ENCODE measurements around the gene BCL7A.

Gene BCL7A

GRCh38 chr12:122079532-122080081 lies 57.9 kb downstream of the BCL7A start:
- DNase-seq = no peak

- DNase-seq = no peak
These were observed 58.7 kb downstream of the BCL7A start for GRCh38 chr12:122080149-122081082.

GRCh38 chr12:122081083-122081696 lies 59.5 kb downstream of the BCL7A start:
- no peak for DNase-seq

- no peak for DNase-seq
These were observed 60.1 kb downstream of the BCL7A start for GRCh38 chr12:122081697-122082221.

GRCh38 chr12:122082621-122083356 lies 61.1 kb downstream of the BCL7A start:
- DNase-seq = no peak

GRCh38 chr12:122084857-122085405 lies 63.2 kb downstream of the BCL7A start:
- DNase-seq = no peak

GRCh38 chr12:122085591-122085990 lies 63.9 kb downstream of the BCL7A start:
- DNase-seq = no peak

GRCh38 chr12:122086116-122086515 lies 64.4 kb downstream of the BCL7A start:
- DNase-seq = no peak

GRCh38 chr12:122086641-122087285 lies 65.1 kb downstream of the BCL7A start:
- DNase-seq = no peak

- no peak for DNase-seq
These were observed 65.9 kb downstream of the BCL7A start for GRCh38 chr12:122087431-122088178.

- DNase-seq = no peak
These were observed 66.6 kb downstream of the BCL7A start for GRCh38 chr12:122088179-122088810.

- no peak for DNase-seq
These were observed 67.4 kb downstream of the BCL7A start for GRCh38 chr12:122089077-122089476.

- no peak for DNase-seq
These were observed 69.3 kb downstream of the BCL7A start for GRCh38 chr12:122090759-122091515.

- no peak for DNase-seq
These were observed 71.6 kb downstream of the BCL7A start for GRCh38 chr12:122093098-122093883.

- DNase-seq = no peak
These were observed 72.6 kb downstream of the BCL7A start for GRCh38 chr12:122094137-122094734.

- no peak for DNase-seq
These were observed 73.3 kb downstream of the BCL7A start for GRCh38 chr12:122094735-122095631.

GRCh38 chr12:122096014-122096413 lies 74.3 kb downstream of the BCL7A start:
- no peak for DNase-seq

Measured in NCI-H510A (cell line).